Measurements from ENCODE around the gene MARVELD3. TPM values are rescaled to one million over a fixed set of nuclear protein-coding genes. Genes with fewer than 3 reads are reported as not detected.
A peak's percentile ranks its signal among the peaks of the same experiment; 100 is the strongest.
"Not testable (repeated sequence)": the region's sequence is repeated elsewhere in the genome, so short reads cannot be mapped to it uniquely, and the experiment has no call there.

MARVELD3 gene
- not detected in 2 replicates for total RNA-seq
- 0.44 and 0.51 TPM in 2 replicates for polyA plus RNA-seq

- peak within 1 kb of the TSS; percentile 46 for H3K4me3 ChIP-seq
- no peak within 1 kb of the TSS for H3K27ac ChIP-seq
- DNase-seq (ENCODE audit: low read depth in 1 of 2, low spot score in 1 of 2) = peak in 1 of 2 donors; percentile 24
- no peak for TF ChIP-seq CTCF (IDR thresholded peaks at IDR 0.05; ENCODE audit: low read depth, low read length)
- H3K27me3 ChIP-seq = peaks cover 50% of the 10 kb centered on the region
- H3K4me1 ChIP-seq (ENCODE audit: low read depth) = no peaks in the 10 kb centered on the region
- H3K36me3 ChIP-seq = no peaks in the 10 kb centered on the region
- H3K9me3 ChIP-seq (ENCODE audit: low read depth) = no peaks in the 10 kb centered on the region
Measured at GRCh38 chr16:71626018-71626857, at the start of gene MARVELD3. Gene MARVELD3 (plus strand): TSS chr16:71626184. CDS start chr16:71626230, 46 bp downstream.

DNA sequence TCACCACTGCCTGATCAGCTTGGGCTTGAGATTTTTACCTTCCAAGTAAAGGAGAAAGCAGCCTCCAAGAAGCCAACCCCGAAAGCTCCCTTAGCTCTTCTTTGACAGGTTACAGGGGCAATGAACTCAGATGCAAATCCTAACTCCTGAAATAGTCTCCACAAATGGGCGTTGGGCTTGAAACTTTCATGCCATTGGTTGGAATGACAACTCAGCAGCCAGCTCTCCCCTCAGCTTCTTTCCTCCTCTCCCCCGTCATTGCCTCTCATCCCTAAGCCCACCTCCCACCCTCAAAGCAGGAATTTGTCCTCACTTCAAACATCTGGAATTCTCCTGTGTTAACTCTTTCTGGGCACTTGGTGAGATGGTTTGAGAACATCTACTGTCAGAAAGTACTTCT is 49.0 kb upstream of the MARVELD3 start, which contains the start of gene TAT:
Gene TAT (minus strand): TSS at position 122 of the 400 bp plus-strand sequence. CDS start 677 bp downstream, outside the sequence.
- H3K27ac ChIP-seq = no peak within 1 kb of the TSS
- no peak for DNase-seq (ENCODE audit: low read depth in 1 of 2, low spot score in 1 of 2)
- H3K36me3 ChIP-seq = no peaks in the 10 kb centered on the region
- no peak for TF ChIP-seq CTCF (IDR thresholded peaks at IDR 0.05; ENCODE audit: low read depth, low read length)
- H3K4me1 ChIP-seq (ENCODE audit: low read depth) = peaks cover 3% of the 10 kb centered on the region
- no peaks in the 10 kb centered on the region for H3K9me3 ChIP-seq (ENCODE audit: low read depth)
- no peak within 1 kb of the TSS for H3K4me3 ChIP-seq
- no peaks in the 10 kb centered on the region for H3K27me3 ChIP-seq

DNA sequence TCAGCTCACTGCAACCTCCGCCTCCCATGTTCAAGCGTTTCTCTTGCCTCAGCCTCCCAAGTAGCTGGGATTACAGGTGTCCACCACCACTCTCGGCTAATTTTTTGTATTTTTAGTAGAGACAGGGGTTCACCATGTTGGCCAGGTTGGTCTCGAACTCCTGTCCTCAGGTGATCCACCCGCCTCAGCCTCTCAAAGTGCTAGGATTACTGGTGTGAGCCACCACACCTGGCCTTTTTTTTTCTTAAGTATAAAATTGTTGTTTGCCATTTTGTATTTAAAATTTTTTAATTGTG is 43.5 kb upstream of the MARVELD3 start:
- not testable (repeated sequence) for H3K4me1 ChIP-seq (ENCODE audit: low read depth); H3K9me3 ChIP-seq (ENCODE audit: low read depth); H3K4me3 ChIP-seq; DNase-seq (ENCODE audit: low read depth in 1 of 2, low spot score in 1 of 2); H3K27me3 ChIP-seq; H3K36me3 ChIP-seq; H3K27ac ChIP-seq

GRCh38 chr16:71584543-71585317 is 41.3 kb upstream of the MARVELD3 start:
- DNase-seq (ENCODE audit: low read depth in 1 of 2, low spot score in 1 of 2) = no peak
- Histone ChIP-seq H3K27ac (no peak overlapping the region), H3K4me3 (no peak overlapping the region), H3K9me3 (ENCODE audit: low read depth) (no peaks in the 10 kb centered on the region), H3K36me3 (no peaks in the 10 kb centered on the region), H3K4me1 (ENCODE audit: low read depth) (no peaks in the 10 kb centered on the region), H3K27me3 (peaks cover 7% of the 10 kb centered on the region)
- no peak for TF ChIP-seq CTCF (IDR thresholded peaks at IDR 0.05; ENCODE audit: low read depth, low read length)

GRCh38 chr16:71585318-71585703 is 40.7 kb upstream of the MARVELD3 start:
- no peak overlapping the region for H3K27ac ChIP-seq
- no peaks in the 10 kb centered on the region for H3K9me3 ChIP-seq (ENCODE audit: low read depth)
- H3K4me3 ChIP-seq = no peak overlapping the region
- no peaks in the 10 kb centered on the region for H3K4me1 ChIP-seq (ENCODE audit: low read depth)
- no peak for DNase-seq (ENCODE audit: low read depth in 1 of 2, low spot score in 1 of 2)
- TF ChIP-seq CTCF (IDR thresholded peaks at IDR 0.05; ENCODE audit: low read depth, low read length) = no peak
- peaks cover 7% of the 10 kb centered on the region for H3K27me3 ChIP-seq
- no peaks in the 10 kb centered on the region for H3K36me3 ChIP-seq

DNA sequence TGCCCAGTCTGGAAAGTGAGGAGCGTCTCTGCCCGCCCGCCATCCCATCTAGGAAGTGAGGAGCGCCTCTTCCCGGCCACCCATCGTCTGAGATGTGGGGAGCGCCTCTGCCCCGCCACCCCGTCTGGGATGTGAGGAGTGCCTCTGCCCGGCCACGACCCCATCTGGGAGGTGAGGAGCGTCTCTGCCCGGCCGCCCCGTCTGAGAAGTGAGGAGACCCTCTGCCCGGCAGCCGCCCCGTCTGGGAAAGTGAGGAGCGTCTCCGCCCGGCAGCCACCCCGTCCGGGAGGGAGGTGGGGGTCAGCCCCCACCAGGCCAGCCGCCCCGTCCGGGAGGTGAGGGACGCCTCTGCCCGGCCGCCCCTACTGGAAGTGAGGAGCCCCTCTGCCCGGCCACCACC is 36.6 kb upstream of the MARVELD3 start:
- not testable (repeated sequence) for H3K9me3 ChIP-seq (ENCODE audit: low read depth); H3K4me1 ChIP-seq (ENCODE audit: low read depth); DNase-seq (ENCODE audit: low read depth in 1 of 2, low spot score in 1 of 2); H3K36me3 ChIP-seq; H3K27ac ChIP-seq; H3K27me3 ChIP-seq; H3K4me3 ChIP-seq

GRCh38 chr16:71590071-71590470 is 35.9 kb upstream of the MARVELD3 start:
- not testable (repeated sequence) for H3K9me3 ChIP-seq (ENCODE audit: low read depth); H3K4me3 ChIP-seq; DNase-seq (ENCODE audit: low read depth in 1 of 2, low spot score in 1 of 2); H3K36me3 ChIP-seq; H3K27ac ChIP-seq; H3K27me3 ChIP-seq; H3K4me1 ChIP-seq (ENCODE audit: low read depth)

Measured in cardiac muscle cell (in vitro differentiated cells and primary cell).